Measurements from ENCODE around the gene HNRNPUL1. TPM values are rescaled to one million over a fixed set of nuclear protein-coding genes. Genes with fewer than 3 reads are reported as not detected.

HNRNPUL1 gene
- total and polyA plus RNA-seq, 2 donors (not counting 3 experiments of a cell fraction or from before 2014, with no cell fraction given): 83.2 to 261 TPM

DNA sequence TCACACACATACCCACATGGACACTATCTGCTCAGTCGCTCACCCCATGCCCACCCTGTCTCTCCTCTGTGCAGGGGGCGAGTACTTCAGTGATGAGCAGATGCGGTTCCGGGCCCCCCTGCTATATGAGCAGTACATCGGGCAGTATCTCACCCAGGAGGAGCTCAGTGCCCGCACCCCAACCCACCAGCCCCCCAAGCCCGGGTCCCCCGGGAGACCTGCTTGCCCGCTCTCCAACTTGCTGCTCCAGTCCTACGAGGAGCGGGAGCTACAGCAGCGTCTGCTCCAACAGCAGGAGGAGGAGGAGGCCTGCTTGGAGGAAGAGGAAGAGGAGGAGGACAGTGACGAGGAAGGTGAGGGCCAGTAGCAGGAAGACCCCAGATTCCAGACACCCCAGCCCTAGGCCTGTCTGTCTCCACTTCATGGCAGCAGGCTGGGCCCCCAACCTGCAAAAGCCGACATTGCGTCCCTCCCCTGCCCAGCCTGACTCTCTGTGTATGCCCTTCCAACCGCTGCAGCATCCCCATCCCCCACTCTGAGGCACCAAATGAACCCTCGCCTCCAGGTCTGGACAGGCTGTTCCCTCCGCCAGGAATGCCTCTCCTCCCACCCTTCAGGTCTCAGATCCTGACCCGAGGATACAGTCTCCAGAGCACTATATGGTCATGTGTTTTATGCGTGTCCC lies 55.5 kb downstream of the HNRNPUL1 start:
- no peaks in the 10 kb centered on the region for H3K9me3 ChIP-seq (replicated peaks; ENCODE audit: control insufficient read depth, insufficient read depth, low read length)
- no peaks in the 10 kb centered on the region for H4K20me1 ChIP-seq (replicated peaks; ENCODE audit: control insufficient read depth, extremely low read depth, insufficient read depth, low read length)
- TF ChIP-seq EZH2 (IDR thresholded peaks at IDR 0.05; ENCODE audit: borderline replicate concordance, low read depth, low read length, severe bottlenecking): no peak
- TF ChIP-seq MYC (IDR thresholded peaks at IDR 0.05; ENCODE audit: low read depth, low read length): no peak
- TF ChIP-seq POLR2A (IDR thresholded peaks at IDR 0.05; ENCODE audit: low read depth, low read length): peak; percentile 22
- no peak for TF ChIP-seq JUN (IDR thresholded peaks at IDR 0.05; ENCODE audit: borderline replicate concordance, insufficient read depth, insufficient read length, low read depth)
- ChIA-PET CTCF (interaction anchor here (2.2 to 3.6 kb wide), 2 partner anchors 33 to 112 kb away, joined by 7 to 65 read pairs; partner anchors contain the start of gene TGFB1), POLR2A (no interaction called here)
- H3K9me1 ChIP-seq (replicated peaks; ENCODE audit: control insufficient read depth, extremely low read depth, insufficient read depth, low read length): no peaks in the 10 kb centered on the region
- H3K27ac ChIP-seq (ENCODE audit: insufficient read depth, low read depth, low read length): no peak overlapping the region
- no peak for FAIRE-seq
- H2AFZ ChIP-seq (ENCODE audit: low read depth, low read length): no peak overlapping the region
- intact Hi-C loops (cut with micrococcal nuclease) (loop anchor here (5.0 kb wide), 2 partner anchors 97 to 253 kb away; no protein-coding TSS in a partner anchor), dilution Hi-C loops (cut with MboI; ENCODE audit: extremely low pct_ligation_motif_present, low sequenced_read_pairs) (no loop called here)
- no peaks in the 10 kb centered on the region for H3K27me3 ChIP-seq (ENCODE audit: control insufficient read depth in 2 of 2, insufficient read depth in 2 of 2, low read length in 2 of 2)
- no peak overlapping the region for H3K9ac ChIP-seq (replicated peaks; ENCODE audit: extremely low read depth, insufficient read depth, low read length)
- H3K4me1 ChIP-seq (ENCODE audit: control insufficient read depth, extremely low read depth, insufficient read depth, low read length): peaks cover 29% of the 10 kb centered on the region
- no TSS peak for BruUV-seq (replicated peaks)
- H3K79me2 ChIP-seq (ENCODE audit: control insufficient read depth, insufficient read depth, low read length): peaks cover under 1% of the 10 kb centered on the region
- DNase-seq (ENCODE audit: low read depth, low spot score): no peak
- H3K4me2 ChIP-seq (ENCODE audit: insufficient read depth, low read length): no peak overlapping the region
- H3K4me3 ChIP-seq (replicated peaks in 1 of 3; ENCODE audit: insufficient read depth in 1 of 3, low read depth in 1 of 3, low read length in 3 of 3): no peak overlapping the region
- peaks cover 8 to 42% of the 10 kb centered on the region in 2 experiments for H3K36me3 ChIP-seq (ENCODE audit: control insufficient read depth in 2 of 2, extremely low read depth in 1 of 2, insufficient read depth in 2 of 2, low read length in 2 of 2)

DNA sequence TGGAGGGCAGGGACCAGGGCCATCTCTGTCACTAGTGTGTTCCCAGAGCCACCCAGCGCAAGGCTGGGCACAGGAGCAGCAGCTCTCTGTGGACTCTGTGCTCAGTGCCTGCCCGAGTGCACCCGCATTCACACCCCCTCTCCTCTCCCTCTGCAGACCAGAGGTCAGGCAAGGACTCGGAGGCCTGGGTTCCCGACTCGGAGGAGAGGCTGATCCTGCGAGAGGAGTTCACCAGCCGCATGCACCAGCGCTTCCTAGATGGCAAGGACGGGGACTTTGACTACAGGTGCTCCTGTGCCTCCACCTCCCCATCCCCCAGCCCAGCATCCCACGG lies 56.0 kb downstream of the HNRNPUL1 start:
- peaks cover 8 to 41% of the 10 kb centered on the region in 2 experiments for H3K36me3 ChIP-seq (ENCODE audit: control insufficient read depth in 2 of 2, extremely low read depth in 1 of 2, insufficient read depth in 2 of 2, low read length in 2 of 2)
- POLR2A ChIA-PET: no interaction called here

More for the DNA sequence above, 56.0 kb downstream of the HNRNPUL1 start:
- BruUV-seq (replicated peaks): no TSS peak
- TF ChIP-seq, protein P1, sequence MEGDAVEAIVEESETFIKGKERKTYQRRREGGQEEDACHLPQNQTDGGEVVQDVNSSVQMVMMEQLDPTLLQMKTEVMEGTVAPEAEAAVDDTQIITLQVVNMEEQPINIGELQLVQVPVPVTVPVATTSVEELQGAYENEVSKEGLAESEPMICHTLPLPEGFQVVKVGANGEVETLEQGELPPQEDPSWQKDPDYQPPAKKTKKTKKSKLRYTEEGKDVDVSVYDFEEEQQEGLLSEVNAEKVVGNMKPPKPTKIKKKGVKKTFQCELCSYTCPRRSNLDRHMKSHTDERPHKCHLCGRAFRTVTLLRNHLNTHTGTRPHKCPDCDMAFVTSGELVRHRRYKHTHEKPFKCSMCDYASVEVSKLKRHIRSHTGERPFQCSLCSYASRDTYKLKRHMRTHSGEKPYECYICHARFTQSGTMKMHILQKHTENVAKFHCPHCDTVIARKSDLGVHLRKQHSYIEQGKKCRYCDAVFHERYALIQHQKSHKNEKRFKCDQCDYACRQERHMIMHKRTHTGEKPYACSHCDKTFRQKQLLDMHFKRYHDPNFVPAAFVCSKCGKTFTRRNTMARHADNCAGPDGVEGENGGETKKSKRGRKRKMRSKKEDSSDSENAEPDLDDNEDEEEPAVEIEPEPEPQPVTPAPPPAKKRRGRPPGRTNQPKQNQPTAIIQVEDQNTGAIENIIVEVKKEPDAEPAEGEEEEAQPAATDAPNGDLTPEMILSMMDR (IDR thresholded peaks at IDR 0.05; ENCODE audit: extremely low read depth in 1 of 2, insufficient read depth in 1 of 2, low read depth in 1 of 2, low read length in 2 of 2): no peak
- TF ChIP-seq POLR2AphosphoS5 (IDR thresholded peaks at IDR 0.05; ENCODE audit: insufficient read depth, low read depth, low read length): peak; percentile 36
- Histone ChIP-seq H3K27ac (ENCODE audit: insufficient read depth, low read depth, low read length) (no peak overlapping the region), H3K4me2 (ENCODE audit: insufficient read depth, low read length) (no peak overlapping the region), H2AFZ (ENCODE audit: low read depth, low read length) (no peak overlapping the region), H3K9ac (replicated peaks; ENCODE audit: extremely low read depth, insufficient read depth, low read length) (no peak overlapping the region), H4K20me1 (replicated peaks; ENCODE audit: control insufficient read depth, extremely low read depth, insufficient read depth, low read length) (no peaks in the 10 kb centered on the region), H3K4me1 (ENCODE audit: control insufficient read depth, extremely low read depth, insufficient read depth, low read length) (peaks cover 33% of the 10 kb centered on the region), H3K9me1 (replicated peaks; ENCODE audit: control insufficient read depth, extremely low read depth, insufficient read depth, low read length) (no peaks in the 10 kb centered on the region), H3K4me3 (replicated peaks in 1 of 3; ENCODE audit: insufficient read depth in 1 of 3, low read depth in 1 of 3, low read length in 3 of 3) (no peak overlapping the region), H3K27me3 (ENCODE audit: control insufficient read depth in 2 of 2, insufficient read depth in 2 of 2, low read length in 2 of 2) (no peaks in the 10 kb centered on the region), H3K9me3 (replicated peaks; ENCODE audit: control insufficient read depth, insufficient read depth, low read length) (no peaks in the 10 kb centered on the region), H3K79me2 (ENCODE audit: control insufficient read depth, insufficient read depth, low read length) (no peaks in the 10 kb centered on the region)
- dilution Hi-C loops (cut with MboI; ENCODE audit: extremely low pct_ligation_motif_present, low sequenced_read_pairs) (no loop called here), intact Hi-C loops (cut with micrococcal nuclease) (loop anchor here (5.0 kb wide), 2 partner anchors 98 to 252 kb away; no protein-coding TSS in a partner anchor)
- FAIRE-seq (no peak), DNase-seq (ENCODE audit: low read depth, low spot score) (no peak)
- CTCF ChIA-PET: interaction anchor here (0.9 to 3.6 kb wide), 3 partner anchors 11 to 111 kb away, joined by 3 to 65 read pairs (median 7); partner anchors contain the start of gene TGFB1

All from endothelial cell of umbilical vein (primary cell).